PC-3 (cell line): Measurements from ENCODE around the gene CCDC28B.
A peak's percentile ranks its signal among the peaks of the same experiment; 100 is the strongest.

ENCODE experiments used
- CTCF ChIP-seq: fragments of 300-600 bp; sonication (generic); conservative IDR thresholded peaks from 2 replicates; pipeline ENCODE4 v1.5.1; 2017; ENCODE audit warnings: antibody characterized with exemption, low read depth, mild to moderate bottlenecking, low read length
- EZH2phosphoT487 ChIP-seq: fragments of 300-600 bp; sonication (generic); IDR thresholded peaks from 2 replicates; pipeline ENCODE4 v1.6.1; 2018; ENCODE audit warnings: mild to moderate bottlenecking, antibody characterized with exemption, low read length, borderline replicate concordance

- TF ChIP-seq CTCF (peak; percentile 87), EZH2phosphoT487 (no peak)
Measured at GRCh38 chr1:32215629-32216480, 15.5 kb downstream of the CCDC28B start.
